Osteocyte (in vitro differentiated cells): ENCODE measurements around the gene SDHAF2. TPM values are rescaled to one million over a fixed set of nuclear protein-coding genes. Genes with fewer than 3 reads are reported as not detected.
"Not testable (repeated sequence)": the region's sequence is repeated elsewhere in the genome, so short reads cannot be mapped to it uniquely, and the experiment has no call there.

Experiments used
- DNase-seq: peaks from one replicate; pipeline ENCODE4 v3.0.0; 2021; ENCODE audit warnings: mixed read lengths; ENCODE audit not compliant: unreplicated experiment; ENCODE audit errors: extremely low spot score
- H3K27ac Mint-ChIP-seq: one replicate; pipeline ENCODE4 v1.8.0; 2021; ENCODE audit warnings: mild to moderate bottlenecking, mixed read lengths; ENCODE audit not compliant: unreplicated experiment
- H3K27me3 Mint-ChIP-seq: one replicate; pipeline ENCODE4 v1.8.0; 2021; ENCODE audit warnings: mixed read lengths; ENCODE audit not compliant: unreplicated experiment
- H3K36me3 Mint-ChIP-seq: one replicate; pipeline ENCODE4 v1.8.0; 2021; ENCODE audit warnings: mixed read lengths; ENCODE audit not compliant: unreplicated experiment
- H3K4me1 Mint-ChIP-seq: one replicate; pipeline ENCODE4 v1.8.0; 2021; ENCODE audit warnings: mixed read lengths; ENCODE audit not compliant: unreplicated experiment
- H3K4me3 Mint-ChIP-seq: one replicate; pipeline ENCODE4 v1.8.0; 2021; ENCODE audit warnings: mild to moderate bottlenecking, moderate library complexity, mixed read lengths; ENCODE audit not compliant: unreplicated experiment
- H3K9me3 Mint-ChIP-seq: one replicate; pipeline ENCODE4 v1.8.0; 2021; ENCODE audit warnings: mixed read lengths; ENCODE audit not compliant: unreplicated experiment
- CTCF ChIP-seq: fragments of 200-600 bp; sonication (generic); IDR thresholded peaks from 2 replicates; pipeline ENCODE4 v1.5.0; 2021; ENCODE audit warnings: antibody characterized with exemption, mild to moderate bottlenecking, moderate library complexity
- long read RNA-seq: library from polyadenylated mRNA; unstranded; transcript quantifications from one replicate; pipeline ENCODE4 v2.0.0, GENCODE V29; 2021
- total RNA-seq: library from RNA; stranded (reverse); gene quantifications from 2 replicates; pipeline ENCODE4 v1.2.1, GENCODE V29; 2021

SDHAF2 gene
- total RNA-seq = 35.7 and 40.5 TPM in 2 replicates
- long read RNA-seq, transcript SDHAF2-201 (4 exons, 2,033 nt) = major isoform, 81 of 101 reads
- long read RNA-seq, transcript SDHAF2-206 (2 exons, 835 nt) = minor isoform, 6 of 101 reads
- long read RNA-seq, transcript SDHAF2-207 (5 exons, 1,077 nt) = minor isoform, 7 of 101 reads
- long read RNA-seq, partial matches to known transcripts = 1 of 101 reads
- long read RNA-seq, other reads (novel, unspliced or antisense) = 2 of 101 reads

GRCh38 chr11:61429691-61430582 lies at the start of gene SDHAF2, which contains the start of gene CPSF7:
TSS of gene SDHAF2 (plus strand) at chr11:61430124. CDS start at chr11:61430147, 23 bp downstream.
TSS of gene CPSF7 (minus strand) at chr11:61429975. CDS start at chr11:61429235, 740 bp downstream.
- Mint-ChIP-seq H3K27ac (peak within 1 kb of the TSS; percentile 98), H3K9me3 (no peaks in the 10 kb centered on the region), H3K4me3 (peak within 1 kb of the TSS; percentile 95), H3K4me1 (peaks cover 35% of the 10 kb centered on the region), H3K27me3 (no peaks in the 10 kb centered on the region), H3K36me3 (peaks cover 29% of the 10 kb centered on the region)
- DNase-seq = peak; percentile 99
- TF ChIP-seq CTCF = no peak

GRCh38 chr11:61380884-61381283 lies 49.0 kb upstream of the SDHAF2 start:
- no peak for DNase-seq
- no peak for TF ChIP-seq CTCF
- peaks cover 4% of the 10 kb centered on the region for H3K36me3 Mint-ChIP-seq
- H3K27me3 Mint-ChIP-seq = no peaks in the 10 kb centered on the region
- H3K27ac Mint-ChIP-seq = no peak overlapping the region
- H3K4me3 Mint-ChIP-seq = no peak overlapping the region
- no peaks in the 10 kb centered on the region for H3K9me3 Mint-ChIP-seq
- peaks cover 29% of the 10 kb centered on the region for H3K4me1 Mint-ChIP-seq

- H3K27me3 Mint-ChIP-seq, DNase-seq, H3K36me3 Mint-ChIP-seq, H3K9me3 Mint-ChIP-seq, H3K4me3 Mint-ChIP-seq, H3K27ac Mint-ChIP-seq: not testable (repeated sequence)
- peaks cover 17% of the 10 kb centered on the region for H3K4me1 Mint-ChIP-seq
These were observed 46.1 kb upstream of the SDHAF2 start for GRCh38 chr11:61383859-61384258.

GRCh38 chr11:61384271-61385242 lies 45.4 kb upstream of the SDHAF2 start:
- no peak for DNase-seq
- no peak for TF ChIP-seq CTCF
- no peaks in the 10 kb centered on the region for H3K27me3 Mint-ChIP-seq
- no peak overlapping the region for H3K4me3 Mint-ChIP-seq
- H3K36me3 Mint-ChIP-seq = no peaks in the 10 kb centered on the region
- peaks cover 11% of the 10 kb centered on the region for H3K4me1 Mint-ChIP-seq
- H3K27ac Mint-ChIP-seq = no peak overlapping the region
- peaks cover 2% of the 10 kb centered on the region for H3K9me3 Mint-ChIP-seq

GRCh38 chr11:61390161-61390560 lies 39.8 kb upstream of the SDHAF2 start:
- no peak for DNase-seq
- no peak overlapping the region for H3K4me3 Mint-ChIP-seq
- H3K27me3 Mint-ChIP-seq = no peaks in the 10 kb centered on the region
- peaks cover 4% of the 10 kb centered on the region for H3K9me3 Mint-ChIP-seq
- TF ChIP-seq CTCF = no peak
- H3K4me1 Mint-ChIP-seq = peaks cover 22% of the 10 kb centered on the region
- H3K27ac Mint-ChIP-seq = no peak overlapping the region
- peaks cover 7% of the 10 kb centered on the region for H3K36me3 Mint-ChIP-seq
